ENCODE data around the gene BTNL9. TPM values are rescaled to one million over a fixed set of nuclear protein-coding genes. Genes with fewer than 3 reads are reported as not detected.
"Not testable (repeated sequence)": the region's sequence is repeated elsewhere in the genome, so short reads cannot be mapped to it uniquely, and the experiment has no call there.

The BTNL9 gene
- total RNA-seq, 1 donor from 2014 or later, result 8.8 TPM

DNA sequence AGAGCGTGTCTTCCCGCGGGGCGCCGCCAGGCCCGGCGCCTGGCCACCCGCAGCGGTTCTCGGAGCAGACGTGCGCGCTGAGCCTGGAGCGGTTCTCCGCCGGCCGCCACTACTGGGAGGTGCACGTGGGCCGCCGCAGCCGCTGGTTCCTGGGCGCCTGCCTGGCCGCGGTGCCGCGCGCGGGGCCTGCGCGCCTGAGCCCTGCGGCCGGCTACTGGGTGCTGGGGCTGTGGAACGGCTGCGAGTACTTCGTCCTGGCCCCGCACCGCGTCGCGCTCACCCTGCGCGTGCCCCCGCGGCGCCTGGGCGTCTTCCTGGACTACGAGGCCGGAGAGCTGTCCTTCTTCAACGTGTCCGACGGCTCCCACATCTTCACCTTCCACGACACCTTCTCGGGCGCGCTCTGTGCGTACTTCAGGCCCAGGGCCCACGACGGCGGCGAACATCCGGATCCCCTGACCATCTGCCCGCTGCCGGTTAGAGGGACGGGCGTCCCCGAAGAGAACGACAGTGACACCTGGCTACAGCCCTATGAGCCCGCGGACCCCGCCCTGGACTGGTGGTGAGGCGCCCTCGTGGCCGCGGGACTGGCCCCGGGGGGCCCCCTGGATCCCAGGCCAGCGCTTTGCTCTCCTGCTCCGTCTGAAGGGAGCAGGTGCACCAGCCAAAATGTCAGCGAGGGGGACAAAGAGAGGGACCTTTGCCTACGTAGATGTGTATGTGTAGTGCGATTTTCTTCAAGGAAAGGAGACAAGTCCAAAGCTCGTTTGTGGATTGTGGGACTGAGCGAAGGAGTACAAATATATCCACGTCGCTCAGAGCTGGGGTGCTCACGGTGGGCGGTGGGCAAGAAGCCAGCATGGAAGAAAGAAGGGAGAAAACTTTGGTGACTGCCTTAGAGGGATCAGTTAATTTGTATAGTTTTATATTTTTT, 19.5 kb downstream of the BTNL9 start:
- no peak for DNase-seq (ENCODE audit: low spot score)
- peak; percentile 53 for ATAC-seq

DNA sequence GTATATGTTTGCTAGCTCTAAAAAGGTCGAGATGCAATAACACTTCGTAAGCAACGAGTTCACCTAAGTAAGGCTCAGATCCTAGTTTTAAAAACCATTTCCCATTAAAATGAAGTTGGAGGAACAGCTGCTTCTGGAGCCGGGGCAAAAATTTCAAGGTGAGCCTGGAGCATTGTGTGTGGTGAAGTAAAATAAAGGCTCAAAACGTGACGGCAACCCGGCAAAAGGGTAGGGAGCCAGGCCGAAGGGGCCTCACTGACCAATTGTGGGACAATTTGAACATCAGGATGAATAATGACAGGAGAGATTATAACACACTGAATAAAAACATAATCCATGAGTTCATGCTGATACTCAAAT, 20.1 kb downstream of the BTNL9 start:
- no peak for ATAC-seq
- no peak for DNase-seq (ENCODE audit: low spot score)

DNA sequence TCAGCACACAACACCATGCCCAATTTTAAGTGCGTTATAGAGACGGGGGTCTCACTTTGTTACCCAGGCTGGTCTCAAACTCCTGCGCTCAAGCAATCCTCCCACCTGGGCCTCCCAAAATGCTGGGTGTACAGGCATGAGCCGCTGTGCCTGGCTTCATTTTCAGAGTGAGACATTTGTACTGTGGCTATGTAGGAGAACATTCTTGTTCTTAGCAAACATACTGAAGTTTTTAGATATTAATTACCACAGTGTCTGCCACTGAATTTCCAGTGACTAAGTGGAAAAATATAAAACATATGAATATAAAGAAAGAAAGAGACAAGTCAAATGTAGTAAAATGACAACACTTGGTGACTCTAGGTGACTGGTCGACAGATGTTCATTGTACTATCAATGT, 20.9 kb downstream of the BTNL9 start:
- ATAC-seq, result no peak
- DNase-seq (ENCODE audit: low spot score), result no peak

DNA sequence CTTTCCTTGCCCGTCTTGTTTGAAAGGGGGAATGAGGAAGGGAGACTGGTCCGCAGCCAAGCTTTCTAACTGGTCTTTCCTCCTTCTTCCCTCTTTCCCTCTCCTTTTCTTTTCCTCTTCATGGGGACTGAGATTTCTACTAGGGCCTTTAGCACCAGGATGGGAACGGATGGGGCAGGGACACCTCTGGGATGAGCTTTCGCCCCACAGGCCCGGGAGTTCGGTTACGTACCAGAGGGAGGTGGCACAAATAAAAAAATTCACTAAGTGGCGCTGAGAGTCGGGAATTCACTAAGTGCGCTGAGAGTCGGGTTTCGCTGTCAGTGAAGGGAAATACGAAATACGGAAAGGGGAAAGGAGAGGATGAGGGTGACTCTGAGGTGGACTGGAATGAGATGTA, 21.6 kb downstream of the BTNL9 start:
- ATAC-seq, result no peak

DNA sequence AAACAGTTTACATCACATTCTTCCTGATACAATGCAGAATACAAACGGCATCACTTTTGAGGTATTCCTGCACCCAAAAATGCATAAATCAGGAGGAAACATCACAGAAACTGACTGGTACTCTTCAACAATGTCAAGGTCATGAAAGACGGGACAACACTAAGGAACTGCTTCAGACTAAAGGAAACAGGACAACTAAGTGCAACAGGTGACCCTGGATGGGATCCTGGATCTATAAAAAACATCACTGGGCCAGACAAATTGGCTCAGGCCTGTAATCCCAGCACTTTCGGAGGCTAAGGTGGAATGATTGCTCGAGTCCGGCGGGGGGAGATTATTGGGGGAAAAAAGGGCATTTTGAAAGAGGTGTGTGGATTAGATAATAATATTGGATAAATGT, 22.6 kb downstream of the BTNL9 start:
- no peak for DNase-seq (ENCODE audit: low spot score)

More for the DNA sequence above, 21.6 kb downstream of the BTNL9 start:
- no peak for DNase-seq (ENCODE audit: low spot score)

DNA sequence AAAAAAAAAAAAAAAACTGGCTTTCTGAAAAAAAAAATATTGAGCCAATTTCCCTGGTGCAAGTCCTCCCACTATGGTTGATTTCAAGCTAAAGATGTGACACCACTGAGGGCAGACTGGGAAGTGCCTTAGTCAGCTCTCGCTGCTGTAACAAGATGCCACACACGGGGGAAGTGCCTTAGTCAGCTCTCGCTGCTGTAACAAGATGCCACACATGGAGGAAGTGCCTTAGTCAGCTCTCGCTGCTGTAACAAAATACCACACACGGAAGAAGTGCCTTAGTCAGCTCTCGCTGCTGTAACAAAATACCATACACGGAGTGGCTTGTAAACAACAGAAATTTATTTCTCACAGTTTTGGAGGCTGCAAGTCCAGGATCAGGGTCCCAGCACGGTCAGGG, 23.4 kb downstream of the BTNL9 start:
- DNase-seq (ENCODE audit: low spot score), result no peak

More for the DNA sequence above, 22.6 kb downstream of the BTNL9 start:
- ATAC-seq, result no peak

DNA sequence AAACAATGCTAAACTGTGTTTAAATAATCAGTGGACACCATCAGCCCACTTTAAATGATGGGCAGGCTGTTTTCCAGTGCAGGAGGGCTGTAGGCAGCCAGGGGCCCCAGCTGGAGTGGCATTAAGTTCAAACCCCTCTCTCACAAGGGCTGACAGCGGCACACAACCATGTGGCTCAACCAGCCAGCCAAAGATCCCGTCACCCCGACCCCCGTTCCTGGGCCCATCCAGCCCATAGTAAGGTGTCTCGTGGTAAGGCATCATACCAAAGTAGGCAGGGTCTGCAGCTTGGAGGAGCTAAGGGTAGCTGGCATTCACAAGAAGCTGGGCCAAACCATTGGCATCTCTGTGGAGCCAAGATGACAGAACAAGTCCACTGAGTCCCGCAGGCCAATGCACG, 24.9 kb downstream of the BTNL9 start:
- DNase-seq (ENCODE audit: low spot score) (no peak), ATAC-seq (no peak)

More for the DNA sequence above, 23.4 kb downstream of the BTNL9 start:
- no peak for ATAC-seq

DNA sequence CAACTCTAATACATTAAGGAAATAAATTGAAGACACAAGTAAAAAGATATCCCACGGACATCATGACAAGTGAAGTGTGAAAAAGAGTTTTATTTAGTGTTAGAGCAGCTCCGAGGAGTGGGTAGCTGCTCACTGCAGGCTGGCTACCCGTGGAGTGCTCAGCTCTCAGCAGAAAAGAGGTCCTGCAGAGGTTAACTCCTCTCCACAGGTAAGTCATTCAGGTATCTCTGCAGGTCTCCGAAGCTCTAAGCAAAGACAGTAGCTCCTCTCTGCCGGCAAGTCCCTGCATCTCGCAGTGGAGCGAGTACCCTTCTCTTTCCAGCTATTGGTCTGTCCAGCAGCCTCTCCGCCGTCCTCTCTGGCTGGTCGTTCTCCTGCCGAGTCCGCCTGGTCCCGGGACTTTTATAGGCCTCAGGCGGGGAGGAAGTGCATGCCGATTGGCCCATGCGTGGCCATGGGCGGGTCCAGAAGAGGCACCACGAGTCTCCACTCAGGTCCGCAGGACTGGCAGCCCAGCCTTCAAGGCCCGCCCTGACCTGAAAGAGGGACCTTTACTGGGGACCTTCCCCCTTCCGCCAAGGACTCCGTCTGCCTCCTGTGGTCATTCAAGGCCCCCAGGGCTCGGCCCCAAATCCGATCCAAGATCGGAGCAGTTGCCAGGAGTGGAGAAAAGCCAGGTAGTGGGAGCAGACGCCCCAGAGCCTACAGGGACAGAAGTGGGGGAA, 29.9 kb downstream of the BTNL9 start:
- DNase-seq (ENCODE audit: low spot score) (no peak), ATAC-seq (peak; percentile 44)

DNA sequence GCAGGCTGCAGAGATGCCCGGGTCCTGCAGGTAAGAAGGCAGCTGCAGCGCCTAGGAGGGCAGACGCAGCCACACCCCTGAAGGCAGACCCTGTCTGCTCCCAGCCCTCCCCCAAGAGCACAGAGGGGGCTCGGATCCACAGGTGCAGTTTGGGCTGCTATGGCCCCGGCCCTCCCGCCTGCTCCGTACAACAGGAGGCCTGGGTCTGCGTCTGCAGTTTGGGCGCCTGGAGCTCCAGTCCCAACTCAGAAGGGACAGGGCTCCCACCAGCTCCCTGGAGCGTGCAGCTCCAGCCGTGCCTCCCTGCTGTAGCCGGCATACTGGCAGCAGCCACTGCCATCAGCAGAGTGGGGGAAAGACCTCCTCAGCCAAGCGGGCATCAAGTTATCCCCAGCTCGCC, 30.5 kb downstream of the BTNL9 start:
- no peak for ATAC-seq

DNA sequence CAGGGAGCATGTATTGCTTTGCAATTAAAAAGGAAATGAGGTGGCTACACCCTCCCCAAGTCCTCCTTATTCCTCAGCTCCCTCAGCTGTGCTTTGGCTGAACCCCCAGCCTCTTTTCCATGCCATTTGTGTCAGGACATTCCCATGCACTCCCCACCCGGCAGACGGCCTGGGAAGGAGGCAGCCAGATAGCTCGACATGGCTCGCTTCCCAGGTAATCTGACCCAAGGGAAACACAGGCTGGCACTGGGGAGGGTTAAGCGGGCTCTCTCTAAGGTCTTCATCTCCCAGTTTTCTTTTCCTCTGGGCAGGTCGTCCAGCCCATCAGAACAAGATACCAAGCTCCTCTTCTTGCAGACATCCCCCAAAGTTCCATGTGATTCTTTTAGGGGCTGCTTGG, 31.2 kb downstream of the BTNL9 start:
- ATAC-seq, result no peak
- no peak for DNase-seq (ENCODE audit: low spot score)

More for the DNA sequence above, 30.5 kb downstream of the BTNL9 start:
- DNase-seq (ENCODE audit: low spot score), result no peak

DNA sequence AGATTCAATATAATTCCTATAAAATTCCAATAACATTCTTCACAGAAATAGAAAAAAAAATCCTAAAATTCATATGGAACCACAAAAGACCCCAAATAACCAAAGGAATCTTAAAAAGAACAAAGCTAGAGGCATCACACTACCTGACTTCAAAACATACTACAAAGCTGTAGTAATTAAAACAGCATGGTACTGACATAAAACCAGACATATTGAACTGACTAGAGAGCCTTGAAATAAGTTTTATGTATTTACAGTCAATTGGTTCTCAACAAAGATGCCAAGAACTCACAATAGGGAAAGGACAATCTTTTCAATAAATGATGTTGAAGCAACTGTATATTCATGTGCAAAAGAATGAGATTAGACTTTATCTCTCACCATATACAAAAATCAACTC, 36.9 kb downstream of the BTNL9 start:
- no peak for ATAC-seq
- no peak for DNase-seq (ENCODE audit: low spot score)

DNA sequence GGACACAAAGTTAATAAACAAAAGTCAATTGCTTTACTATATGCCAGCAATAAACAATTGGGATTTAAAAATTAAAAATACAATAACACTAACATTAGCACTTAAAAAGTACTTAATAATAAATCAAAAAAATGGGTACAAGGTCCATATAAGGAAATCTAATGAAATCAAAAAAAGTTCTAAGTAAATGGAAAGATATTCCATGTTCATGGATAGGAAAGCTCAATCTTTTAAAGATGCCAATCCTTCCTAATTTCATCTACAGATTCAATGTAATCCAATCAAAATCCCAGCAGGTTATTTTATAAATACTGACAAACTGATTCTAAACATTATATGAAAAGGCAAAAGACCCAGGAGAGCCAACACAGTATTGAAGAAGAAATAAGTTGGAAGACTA, 41.9 kb downstream of the BTNL9 start:
- DNase-seq (ENCODE audit: low spot score) (no peak), ATAC-seq (no peak)

DNA sequence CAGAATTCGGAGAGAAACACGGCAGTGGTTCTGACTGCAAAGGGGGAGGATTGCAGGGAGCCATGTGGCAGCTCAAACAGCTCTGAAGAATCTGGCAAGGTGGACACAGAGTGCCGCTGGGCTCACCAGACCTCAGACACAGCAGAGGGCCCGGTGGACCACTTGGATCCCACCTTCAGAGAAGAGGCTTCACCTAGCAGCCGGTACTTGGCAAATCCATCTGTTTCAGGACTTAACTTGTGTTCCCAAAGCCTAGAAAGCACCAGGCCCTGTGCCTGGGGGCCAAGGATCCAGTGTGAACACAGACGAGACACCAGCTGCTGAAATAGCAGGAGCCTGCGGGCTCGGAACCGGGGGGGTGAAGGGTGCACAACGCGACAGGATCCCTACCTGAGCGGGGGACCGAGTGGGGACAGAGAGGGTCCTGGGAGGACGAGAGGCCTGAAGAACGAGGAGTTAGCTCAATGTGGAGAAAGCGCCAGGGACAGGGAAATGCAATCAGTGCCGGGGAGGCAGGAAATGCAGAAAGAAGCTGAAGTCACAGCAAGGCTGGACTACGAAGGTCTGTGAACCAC, 44.6 kb downstream of the BTNL9 start:
- no peak for DNase-seq (ENCODE audit: low spot score)
- ATAC-seq, result no peak

DNA sequence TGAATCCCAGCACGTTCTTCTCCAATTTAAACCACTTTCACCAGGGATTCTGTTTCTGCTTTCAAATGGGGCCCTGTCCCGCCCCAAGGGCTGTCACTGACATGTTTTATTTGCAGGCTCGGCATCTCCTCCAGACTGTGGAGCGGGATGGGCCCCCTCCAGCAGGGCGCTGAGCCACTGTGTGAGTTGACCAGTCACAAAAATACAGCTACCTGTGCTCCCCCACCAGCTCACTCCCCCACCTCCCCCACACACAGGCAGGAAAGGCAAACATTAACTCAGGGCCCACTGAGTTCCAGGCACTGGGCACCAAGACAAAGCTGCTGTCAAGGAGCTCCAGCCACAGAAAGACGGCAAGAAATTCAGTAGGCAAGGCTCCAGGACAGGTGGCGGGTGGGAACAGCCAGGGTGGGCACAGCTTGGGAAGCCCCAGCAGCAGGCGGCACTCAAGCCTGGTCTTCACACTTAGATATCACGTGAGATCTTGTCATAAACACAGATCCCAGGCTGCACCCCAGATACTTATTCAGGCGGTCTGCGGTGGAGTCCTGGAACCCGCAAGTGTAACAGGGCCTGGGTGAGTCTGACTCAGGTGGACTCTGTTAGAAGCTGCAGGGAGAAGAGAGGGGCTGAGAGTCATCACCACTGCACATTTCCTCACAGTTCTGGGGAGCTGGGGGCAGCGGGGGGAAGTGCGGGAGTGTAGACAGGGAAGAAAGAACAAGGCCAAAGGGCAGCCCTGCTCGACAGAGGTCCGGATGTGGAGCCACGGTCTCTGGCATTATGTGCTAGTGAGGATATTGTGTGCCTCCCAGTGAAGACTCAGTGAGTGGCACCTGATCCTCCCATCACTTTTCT, 46.2 kb downstream of the BTNL9 start:
- DNase-seq (ENCODE audit: low spot score), result no peak
- peak; percentile 33 for ATAC-seq

DNA sequence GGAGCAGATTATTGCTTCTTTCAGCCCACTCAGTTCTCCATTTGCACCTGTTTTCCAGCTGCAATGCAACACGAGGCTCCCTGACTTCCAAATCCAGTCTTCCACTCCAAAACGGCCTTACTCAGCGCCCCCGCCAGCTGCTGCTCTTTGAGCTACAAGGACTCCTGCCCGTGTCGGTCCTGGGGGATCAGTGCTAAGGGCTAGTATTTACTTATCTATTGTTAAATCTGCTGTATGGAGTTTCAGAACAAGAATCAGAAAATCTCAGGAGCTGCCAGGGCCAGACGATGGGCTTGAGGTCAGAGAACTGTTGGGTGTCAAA, 46.8 kb downstream of the BTNL9 start:
- DNase-seq (ENCODE audit: low spot score) (no peak), ATAC-seq (no peak)

DNA sequence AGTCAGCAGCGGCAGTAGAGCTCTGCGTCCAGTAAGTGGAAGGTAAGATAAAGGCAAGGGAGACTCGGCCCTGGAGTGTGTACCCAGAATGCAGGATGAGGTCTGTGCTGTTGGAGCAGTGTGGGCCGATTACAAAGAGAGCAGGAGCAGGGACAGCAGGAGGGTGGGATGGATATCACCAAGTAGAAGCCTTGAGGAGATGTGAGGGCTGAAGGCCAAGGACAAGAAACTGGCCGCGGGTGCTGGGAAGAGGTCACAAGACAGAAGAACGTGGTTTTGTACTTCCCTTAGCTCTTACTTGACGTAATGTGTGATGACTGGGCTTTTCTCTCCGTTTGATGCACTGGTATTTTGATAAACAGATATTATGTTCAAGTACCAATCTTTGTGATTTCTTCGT, 47.2 kb downstream of the BTNL9 start:
- DNase-seq (ENCODE audit: low spot score) (no peak), ATAC-seq (no peak)

DNA sequence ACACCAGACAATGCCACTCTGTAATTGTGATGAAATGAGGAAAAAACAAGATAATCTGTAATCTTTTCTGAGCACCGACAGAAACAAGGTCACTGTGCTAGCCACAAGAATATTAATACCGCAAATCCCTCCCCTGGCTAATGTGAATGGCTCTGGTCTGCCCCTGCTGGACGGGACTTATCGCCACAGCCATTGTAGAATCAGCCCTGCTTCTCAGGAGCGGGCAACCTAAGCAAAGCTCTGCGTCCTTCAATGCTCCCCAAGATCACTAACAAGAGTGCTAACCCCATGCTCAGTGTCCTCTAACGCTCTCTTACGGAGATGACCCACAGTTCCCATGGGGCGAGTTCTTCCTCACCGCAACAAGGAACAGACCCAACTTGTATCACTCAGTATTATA, 48.2 kb downstream of the BTNL9 start:
- ATAC-seq (peak; percentile 39), DNase-seq (ENCODE audit: low spot score) (no peak)

DNA sequence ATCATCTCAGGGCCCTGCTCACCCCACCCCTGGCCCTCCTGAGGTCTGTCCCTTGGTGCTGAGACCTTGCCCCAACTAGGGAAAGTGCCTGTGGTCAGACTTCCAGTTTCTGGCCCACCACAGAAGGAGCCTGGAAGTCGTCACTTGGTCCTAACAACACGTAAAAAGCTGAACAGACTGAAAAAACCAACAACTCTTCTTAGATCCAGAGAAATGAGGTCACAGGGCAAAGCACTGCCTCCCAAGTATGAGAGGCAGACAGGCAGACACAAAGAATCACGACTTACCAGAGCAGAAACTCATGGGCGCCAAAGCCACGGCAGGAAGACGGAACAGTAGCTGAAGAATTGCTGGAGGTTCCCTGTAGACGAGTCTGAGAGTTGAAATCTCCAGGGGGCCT, 52.4 kb downstream of the BTNL9 start:
- ATAC-seq (no peak), DNase-seq (ENCODE audit: low spot score) (no peak)

DNA sequence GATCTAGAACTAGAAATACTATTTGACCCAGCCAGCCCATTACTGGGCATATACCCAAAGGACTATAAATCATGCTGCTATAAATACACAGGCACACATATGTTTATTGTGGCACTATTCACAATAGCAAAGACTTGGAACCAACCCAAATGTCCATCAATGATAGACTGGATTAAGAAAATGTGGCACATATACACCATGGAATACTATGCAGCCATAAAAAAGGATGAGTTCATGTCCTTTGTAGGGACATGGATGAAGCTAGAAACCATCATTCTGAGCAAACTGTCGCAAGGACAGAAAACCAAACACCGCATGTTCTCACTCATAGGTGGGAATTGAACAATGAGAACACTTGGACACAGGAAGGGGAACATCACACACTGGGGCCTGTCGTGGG, 55.1 kb downstream of the BTNL9 start:
- ATAC-seq; DNase-seq (ENCODE audit: low spot score): not testable (repeated sequence)

DNA sequence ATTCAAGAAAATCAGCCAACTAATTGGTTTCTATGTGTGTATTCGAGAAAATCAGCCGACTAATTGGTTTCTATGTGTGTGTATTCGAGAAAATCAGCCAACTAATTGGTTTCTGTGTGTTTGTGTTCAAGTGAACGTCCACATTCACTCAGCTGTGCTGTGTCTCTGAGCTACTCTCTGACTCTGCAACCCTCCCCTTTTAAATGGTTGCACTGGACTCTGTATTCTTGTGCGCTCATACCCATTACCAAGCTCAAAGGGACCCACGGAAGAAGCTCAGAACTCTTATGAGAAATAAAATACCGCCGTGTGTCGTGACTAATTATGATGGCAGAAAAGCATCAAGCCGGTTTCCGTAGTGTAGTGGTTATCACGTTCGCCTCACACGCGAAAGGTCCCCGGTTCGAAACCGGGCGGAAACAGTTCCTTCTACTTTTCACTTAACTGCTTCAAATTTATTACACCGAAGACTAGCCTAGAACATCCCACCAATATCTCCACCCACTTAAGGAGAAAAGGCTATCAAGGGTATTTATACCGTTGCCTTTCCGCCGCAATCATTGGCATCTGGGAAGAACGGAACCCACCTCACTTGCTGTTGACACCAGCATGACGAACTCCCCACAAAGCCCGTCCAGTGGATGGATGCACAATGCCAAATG, 56.8 kb downstream of the BTNL9 start:
- not testable (repeated sequence) for ATAC-seq; DNase-seq (ENCODE audit: low spot score)

Measured in left lobe of liver (tissue), 2 donors.